HG02763 (cell line): Measurements from ENCODE around the gene SLC36A1.

ENCODE experiments used
- ATAC-seq: cut with Tn5 transposase; IDR thresholded peaks from one replicate; pipeline ENCODE4 v1.9.1; 2021; ENCODE audit warnings: mild to moderate bottlenecking, moderate library complexity; ENCODE audit not compliant: unreplicated experiment

SLC36A1 gene

GRCh38 chr5:151531581-151531980, 84.2 kb downstream of the SLC36A1 start:
- ATAC-seq = no peak

GRCh38 chr5:151532416-151532815, 85.0 kb downstream of the SLC36A1 start:
- ATAC-seq = no peak

- no peak for ATAC-seq
Observed at GRCh38 chr5:151534350-151534749, 86.9 kb downstream of the SLC36A1 start.

- no peak for ATAC-seq
Observed at GRCh38 chr5:151537044-151537443, 89.6 kb downstream of the SLC36A1 start.

- ATAC-seq = no peak
Observed at GRCh38 chr5:151541571-151541970, 94.2 kb downstream of the SLC36A1 start.
